GM18870 (cell line): ENCODE measurements around the gene ARHGAP28.
"Not testable (repeated sequence)": the region's sequence is repeated elsewhere in the genome, so short reads cannot be mapped to it uniquely, and the experiment has no call there.

Experiments
- ATAC-seq: cut with Tn5 transposase; IDR thresholded peaks from one replicate; pipeline ENCODE4 v1.9.1; 2021; ENCODE audit warnings: moderate library complexity; ENCODE audit not compliant: unreplicated experiment

The ARHGAP28 gene

GRCh38 chr18:6773777-6774176, 44.3 kb downstream of the ARHGAP28 start:
- no peak for ATAC-seq

GRCh38 chr18:6775237-6775636, 45.7 kb downstream of the ARHGAP28 start:
- ATAC-seq: no peak

GRCh38 chr18:6775702-6776101, 46.2 kb downstream of the ARHGAP28 start:
- ATAC-seq: no peak

- ATAC-seq: no peak
Observed at GRCh38 chr18:6776188-6776587, 46.7 kb downstream of the ARHGAP28 start.

- ATAC-seq: no peak
Observed at GRCh38 chr18:6777509-6777908, 48.0 kb downstream of the ARHGAP28 start.

- ATAC-seq: no peak
Observed at GRCh38 chr18:6778459-6779247, 49.1 kb downstream of the ARHGAP28 start.

- ATAC-seq: no peak
Observed at GRCh38 chr18:6781142-6781714, 51.7 kb downstream of the ARHGAP28 start.

GRCh38 chr18:6781796-6782195, 52.3 kb downstream of the ARHGAP28 start:
- no peak for ATAC-seq

GRCh38 chr18:6782861-6783260, 53.3 kb downstream of the ARHGAP28 start:
- ATAC-seq: no peak

GRCh38 chr18:6784046-6784445, 54.5 kb downstream of the ARHGAP28 start:
- ATAC-seq: no peak

- no peak for ATAC-seq
Observed at GRCh38 chr18:6785001-6785400, 55.5 kb downstream of the ARHGAP28 start.

- ATAC-seq: no peak
Observed at GRCh38 chr18:6785411-6785810, 55.9 kb downstream of the ARHGAP28 start.

- no peak for ATAC-seq
Observed at GRCh38 chr18:6792391-6792790, 62.9 kb downstream of the ARHGAP28 start.

GRCh38 chr18:6793455-6793854, 63.9 kb downstream of the ARHGAP28 start:
- ATAC-seq: no peak

GRCh38 chr18:6793986-6794385, 64.5 kb downstream of the ARHGAP28 start:
- ATAC-seq: no peak

- no peak for ATAC-seq
Observed at GRCh38 chr18:6795307-6795706, 65.8 kb downstream of the ARHGAP28 start.

GRCh38 chr18:6796511-6796910, 67.0 kb downstream of the ARHGAP28 start:
- ATAC-seq: no peak

- ATAC-seq: no peak
Observed at GRCh38 chr18:6797171-6797570, 67.7 kb downstream of the ARHGAP28 start.

- no peak for ATAC-seq
Observed at GRCh38 chr18:6798896-6799295, 69.4 kb downstream of the ARHGAP28 start.

GRCh38 chr18:6800309-6800708, 70.8 kb downstream of the ARHGAP28 start:
- not testable (repeated sequence) for ATAC-seq

- no peak for ATAC-seq
Observed at GRCh38 chr18:6807515-6808257, 78.2 kb downstream of the ARHGAP28 start.

GRCh38 chr18:6810191-6810590, 80.7 kb downstream of the ARHGAP28 start:
- ATAC-seq: no peak
